Gastrocnemius medialis (tissue), 4 donors: Measurements from ENCODE around the gene CATSPERB. TPM values are rescaled to one million over a fixed set of nuclear protein-coding genes. Genes with fewer than 3 reads are reported as not detected.
"Not testable (repeated sequence)": the region's sequence is repeated elsewhere in the genome, so short reads cannot be mapped to it uniquely, and the experiment has no call there.

Experiments
- ATAC-seq, 2 donors: fragments of 150-250 bp; one replicate each; pipeline ENCODE4 v1.9.1; 2016
- DNase-seq, 2 donors: peaks; one replicate each; pipeline ENCODE4 v3.0.0-alpha.2; 2019
- H3K27ac ChIP-seq, 4 donors: fragments of 200-600 bp; sonication (generic); 1 replicate in 1 of 4; 2 replicates in 3 of 4; pipeline ENCODE4 v1.5.1; 2016 to 2018; ENCODE audit warnings: mild to moderate bottlenecking in 2 of 4, moderate library complexity in 1 of 4
- H3K27me3 ChIP-seq, 3 donors: fragments of 200-600 bp; sonication (generic) in 2 of 3; 1 replicate in 1 of 3; 2 replicates in 2 of 3; pipeline versions ENCODE4 v1.5.1 to v1.6.0; 2016 to 2019; ENCODE audit warnings: mild to moderate bottlenecking in 1 of 3, moderate library complexity in 1 of 3
- H3K36me3 ChIP-seq, 2 donors: fragments of 200-600 bp; sonication (generic) in 1 of 2; one replicate each; pipeline ENCODE4 v1.5.1; 2017 to 2018
- H3K4me1 ChIP-seq, 2 donors: fragments of 200-600 bp; sonication (generic) in 1 of 2; one replicate each; pipeline ENCODE4 v1.5.1; 2016 to 2017; ENCODE audit warnings: mild to moderate bottlenecking in 2 of 2
- H3K4me3 ChIP-seq, 4 donors: fragments of 200-600 bp; sonication (generic) in 3 of 4; 1 replicate in 1 of 4; 2 replicates in 3 of 4; pipeline ENCODE4 v1.5.1; 2016 to 2019; ENCODE audit warnings: mild to moderate bottlenecking in 2 of 4
- H3K9me3 ChIP-seq, 3 donors: fragments of 200-600 bp; sonication (generic) in 2 of 3; 1 replicate in 1 of 3; 2 replicates in 2 of 3; pipeline ENCODE4 v1.5.1; 2016 to 2019
- POLR2A ChIP-seq, 2 donors: fragments of 450-650 bp; IDR thresholded peaks; one replicate each; pipeline ENCODE4 v1.6.1; 2017; ENCODE audit warnings: antibody characterized with exemption in 2 of 2, mild to moderate bottlenecking in 2 of 2, moderate library complexity in 2 of 2
- in situ Hi-C, 4 donors: fragments of 200-750 bp; cut with MboI; loops; one replicate each; pipeline versions ENCODE4 v1.15.0 to v1.8.0; 2017; ENCODE audit warnings: low sequenced_read_pairs in 4 of 4
- intact Hi-C: fragments of 100-400 bp; cut with DNase I; formaldehyde crosslinking; loops from one replicate; pipeline ENCODE4 v1.15.1; 2023; ENCODE audit warnings: low total_unique reads
- total RNA-seq, 4 donors: library from RNA; depleted of rRNA; stranded (reverse); fragments of >200 nt; gene quantifications; one replicate each; pipeline versions ENCODE4 v1.1.0 to v1.2.3, GENCODE V29; 2016
- TF ChIP-seq, protein P1 (sequence below), 5 experiments: fragments of 450-650 bp in 3 of 5; fragments of 200-600 bp in 2 of 5; sonication (generic) in 2 of 5; IDR thresholded peaks in 4 of 5; conservative IDR thresholded peaks in 1 of 5; 1 replicate in 4 of 5; 2 replicates in 1 of 5; pipeline ENCODE4 v1.5.1; 2016 to 2019; ENCODE audit warnings: antibody characterized with exemption in 5 of 5, mild to moderate bottlenecking in 3 of 5, moderate library complexity in 3 of 5

Gene CATSPERB
- total RNA-seq, 4 donors from 2014 or later, result 0.20 to 0.24 TPM; not detected in 2

DNA sequence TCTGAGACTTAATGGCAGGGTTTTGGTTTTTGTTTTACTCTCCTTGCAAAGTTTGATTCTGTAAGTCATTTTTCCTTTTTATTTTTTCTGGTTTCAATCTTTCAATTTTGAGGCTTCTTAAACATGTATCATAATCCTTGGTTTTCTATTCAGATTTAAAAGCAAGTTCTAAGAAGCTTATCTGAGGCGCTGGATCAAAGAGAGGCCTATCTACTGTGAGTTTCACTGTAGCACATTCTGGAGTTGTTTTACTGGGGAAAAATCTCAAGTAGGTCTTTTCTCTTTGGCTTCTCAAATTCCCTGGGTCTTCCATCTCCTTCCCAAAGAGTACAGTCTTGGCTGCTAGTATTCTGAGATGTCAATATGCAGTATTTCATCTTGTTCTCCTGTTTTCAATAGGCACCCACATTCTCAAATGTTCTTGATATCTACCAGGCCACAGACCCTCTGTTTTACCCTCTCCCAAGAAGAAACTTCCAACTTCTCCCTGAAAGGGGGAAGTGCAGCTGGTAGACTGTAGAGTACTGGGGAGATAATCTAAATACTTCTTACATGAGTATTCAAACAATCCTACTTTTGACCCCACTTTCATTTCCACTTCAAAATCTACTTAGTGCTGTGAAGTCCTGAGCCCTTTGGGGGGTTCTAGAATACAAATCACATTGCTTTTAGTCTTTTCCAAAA, 10.9 kb upstream of the CATSPERB start:
- intact Hi-C loops, result no loop called here
- TF ChIP-seq, protein P1, sequence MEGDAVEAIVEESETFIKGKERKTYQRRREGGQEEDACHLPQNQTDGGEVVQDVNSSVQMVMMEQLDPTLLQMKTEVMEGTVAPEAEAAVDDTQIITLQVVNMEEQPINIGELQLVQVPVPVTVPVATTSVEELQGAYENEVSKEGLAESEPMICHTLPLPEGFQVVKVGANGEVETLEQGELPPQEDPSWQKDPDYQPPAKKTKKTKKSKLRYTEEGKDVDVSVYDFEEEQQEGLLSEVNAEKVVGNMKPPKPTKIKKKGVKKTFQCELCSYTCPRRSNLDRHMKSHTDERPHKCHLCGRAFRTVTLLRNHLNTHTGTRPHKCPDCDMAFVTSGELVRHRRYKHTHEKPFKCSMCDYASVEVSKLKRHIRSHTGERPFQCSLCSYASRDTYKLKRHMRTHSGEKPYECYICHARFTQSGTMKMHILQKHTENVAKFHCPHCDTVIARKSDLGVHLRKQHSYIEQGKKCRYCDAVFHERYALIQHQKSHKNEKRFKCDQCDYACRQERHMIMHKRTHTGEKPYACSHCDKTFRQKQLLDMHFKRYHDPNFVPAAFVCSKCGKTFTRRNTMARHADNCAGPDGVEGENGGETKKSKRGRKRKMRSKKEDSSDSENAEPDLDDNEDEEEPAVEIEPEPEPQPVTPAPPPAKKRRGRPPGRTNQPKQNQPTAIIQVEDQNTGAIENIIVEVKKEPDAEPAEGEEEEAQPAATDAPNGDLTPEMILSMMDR (IDR thresholded peaks at IDR 0.05 in 4 of 5, conservative IDR thresholded peaks at IDR 0.05 in 1 of 5), result no peak
- no peaks in the 10 kb centered on the region for H3K4me1 ChIP-seq
- H3K4me3 ChIP-seq, result no peak overlapping the region
- no peaks in the 10 kb centered on the region for H3K36me3 ChIP-seq
- H3K27me3 ChIP-seq, result no peaks in the 10 kb centered on the region
- no peak overlapping the region for H3K27ac ChIP-seq
- DNase-seq (no peak), ATAC-seq (no peak)
- H3K9me3 ChIP-seq, result no peaks in the 10 kb centered on the region
- in situ Hi-C loops, result no loop called here

DNA sequence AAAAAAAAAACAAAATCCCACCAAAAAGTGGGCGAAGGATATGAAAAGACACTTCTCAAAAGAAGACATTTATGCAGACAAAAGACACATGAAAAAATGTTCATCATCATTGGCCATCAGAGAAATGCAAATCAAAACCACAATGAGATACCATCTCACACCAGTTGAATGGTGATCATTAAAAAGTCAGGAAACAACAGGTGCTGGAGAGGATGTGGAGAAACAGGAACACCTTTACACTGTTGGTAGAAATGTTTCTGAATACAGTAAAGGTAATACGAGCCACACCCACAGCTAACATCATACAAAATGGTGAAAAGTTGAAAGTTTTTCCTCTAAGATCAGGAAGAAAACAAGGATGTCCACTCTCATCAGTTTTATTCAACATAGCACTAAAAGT, 8.0 kb upstream of the CATSPERB start:
- DNase-seq, H3K27me3 ChIP-seq, H3K27ac ChIP-seq, H3K9me3 ChIP-seq, H3K4me1 ChIP-seq, H3K36me3 ChIP-seq, H3K4me3 ChIP-seq, intact Hi-C loops, ATAC-seq, in situ Hi-C loops: not testable (repeated sequence)

DNA sequence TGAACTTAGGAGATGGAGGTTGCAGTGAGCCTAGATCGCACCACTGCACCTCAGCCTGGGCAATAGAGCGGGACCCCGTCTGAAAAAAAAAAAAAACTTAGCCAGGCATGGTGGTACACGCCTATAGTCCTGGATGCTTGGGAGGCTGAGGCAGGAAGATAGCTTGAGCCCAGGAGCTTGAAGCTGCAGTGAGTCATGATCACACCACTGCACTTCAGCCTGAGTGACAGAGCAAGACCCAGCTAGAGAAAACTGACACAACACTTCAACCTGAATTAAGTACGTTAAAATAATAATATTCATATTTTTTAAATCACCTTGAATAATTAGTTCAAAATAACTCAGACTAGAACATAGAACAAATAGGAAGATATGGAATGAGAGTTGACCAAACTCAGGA, 5.7 kb upstream of the CATSPERB start:
- in situ Hi-C loops, result no loop called here
- ATAC-seq, result no peak
- DNase-seq, result no peak
- Histone ChIP-seq H3K27me3 (no peaks in the 10 kb centered on the region), H3K27ac (no peak overlapping the region), H3K9me3 (no peaks in the 10 kb centered on the region), H3K4me1 (no peaks in the 10 kb centered on the region), H3K36me3 (no peaks in the 10 kb centered on the region), H3K4me3 (no peak overlapping the region)
- intact Hi-C loops, result no loop called here
- TF ChIP-seq POLR2A (IDR thresholded peaks at IDR 0.05), result no peak
- TF ChIP-seq, protein P1 (IDR thresholded peaks at IDR 0.05 in 4 of 5, conservative IDR thresholded peaks at IDR 0.05 in 1 of 5), result no peak

DNA sequence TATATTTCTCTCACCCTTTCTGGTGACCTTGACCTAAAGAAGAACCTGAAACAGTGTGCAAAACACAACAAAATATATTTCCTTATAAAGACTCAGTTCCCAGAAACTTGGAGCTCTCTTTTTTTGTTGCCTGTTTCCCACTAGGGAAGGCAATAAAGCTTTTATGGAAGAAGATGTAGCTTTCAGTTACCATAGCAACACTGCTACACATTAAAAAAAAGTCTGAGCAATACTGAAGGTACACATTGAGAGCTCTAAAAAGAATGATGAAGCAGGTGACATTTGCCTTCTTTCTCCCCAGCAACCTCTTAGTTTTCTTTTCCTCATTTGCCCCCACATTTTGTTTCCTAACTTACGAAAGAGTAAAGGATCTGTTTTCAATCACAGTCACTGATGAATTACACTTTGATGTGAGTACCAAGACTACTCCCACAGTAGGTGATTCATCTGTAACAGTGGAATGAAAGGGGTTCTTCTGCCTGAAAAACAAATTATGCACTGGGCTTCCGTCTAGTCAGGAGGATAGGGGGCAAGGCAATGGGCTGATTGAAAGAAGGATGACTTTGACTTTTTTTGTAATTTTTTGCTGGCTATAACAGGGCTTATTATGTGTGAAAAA, 1.1 kb upstream of the CATSPERB start:
- no peak for ATAC-seq
- Histone ChIP-seq H3K4me1 (no peaks in the 10 kb centered on the region), H3K36me3 (no peaks in the 10 kb centered on the region), H3K27me3 (no peaks in the 10 kb centered on the region), H3K27ac (no peak overlapping the region), H3K4me3 (no peak overlapping the region), H3K9me3 (no peaks in the 10 kb centered on the region)
- TF ChIP-seq POLR2A (IDR thresholded peaks at IDR 0.05), result no peak
- TF ChIP-seq, protein P1 (IDR thresholded peaks at IDR 0.05 in 4 of 5, conservative IDR thresholded peaks at IDR 0.05 in 1 of 5), result no peak
- DNase-seq, result no peak
- intact Hi-C loops (no loop called here), in situ Hi-C loops (no loop called here)

DNA sequence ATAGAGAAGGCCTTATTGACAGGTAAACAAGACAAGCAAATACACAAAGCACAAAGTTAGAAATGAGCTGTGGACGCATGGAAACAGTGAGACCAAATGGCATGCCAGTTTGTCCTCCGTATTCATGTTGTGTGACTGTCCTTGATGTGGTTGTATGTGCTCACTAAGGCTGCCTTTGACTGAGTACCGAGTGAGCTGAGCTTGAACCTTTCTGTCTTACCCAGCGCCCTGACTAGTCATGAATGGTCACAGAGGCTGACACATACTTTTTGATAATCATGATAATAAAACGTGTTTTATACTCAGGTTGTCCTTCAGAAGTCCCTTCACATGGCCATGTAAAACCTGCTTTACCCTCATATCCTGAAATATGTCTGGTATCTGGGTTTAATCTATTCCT, 553 bp upstream of the CATSPERB start:
- in situ Hi-C loops (no loop called here), intact Hi-C loops (no loop called here)
- Histone ChIP-seq H3K4me1 (no peaks in the 10 kb centered on the region), H3K4me3 (no peak overlapping the region), H3K36me3 (no peaks in the 10 kb centered on the region), H3K27me3 (no peaks in the 10 kb centered on the region), H3K27ac (no peak overlapping the region), H3K9me3 (no peaks in the 10 kb centered on the region)
- TF ChIP-seq, protein P1 (IDR thresholded peaks at IDR 0.05 in 4 of 5, conservative IDR thresholded peaks at IDR 0.05 in 1 of 5), result no peak
- no peak for TF ChIP-seq POLR2A (IDR thresholded peaks at IDR 0.05)
- no peak for ATAC-seq
- no peak for DNase-seq
